HG03342 (cell line): ENCODE data around the gene TRIM32.

ENCODE experiments used
- ATAC-seq: cut with Tn5 transposase; IDR thresholded peaks from one replicate; pipeline ENCODE4 v1.9.1; 2021; ENCODE audit warnings: mild to moderate bottlenecking, moderate library complexity; ENCODE audit not compliant: unreplicated experiment

Gene TRIM32

GRCh38 chr9:116749772-116750171 is 62.7 kb downstream of the TRIM32 start:
- no peak for ATAC-seq

DNA sequence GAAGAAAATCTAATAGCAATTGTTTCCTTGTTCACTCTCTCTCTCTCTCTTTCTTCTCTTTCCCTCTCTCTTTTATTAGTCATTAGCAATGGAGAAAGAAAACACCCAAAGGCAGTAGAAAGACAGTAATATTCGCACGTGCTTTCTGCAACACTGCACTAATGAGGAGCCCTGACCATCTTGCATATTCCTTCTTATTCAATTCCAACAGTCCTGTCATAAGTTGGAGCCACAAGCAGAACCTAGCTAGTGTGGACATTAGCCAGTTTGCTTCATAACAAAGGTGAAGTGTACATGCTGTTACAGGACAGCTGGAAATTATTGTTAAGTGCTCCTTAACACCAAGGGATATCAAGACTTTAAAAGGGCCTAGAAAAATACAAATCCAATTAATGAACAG is 63.4 kb downstream of the TRIM32 start:
- ATAC-seq = no peak
